ENCODE data around the gene SMIM10. TPM values are rescaled to one million over a fixed set of nuclear protein-coding genes. Genes with fewer than 3 reads are reported as not detected.
"Not testable (repeated sequence)": the region's sequence is repeated elsewhere in the genome, so short reads cannot be mapped to it uniquely, and the experiment has no call there.

Gene SMIM10
- total RNA-seq, 2 donors from 2014 or later, result 1.0 to 5.9 TPM

GRCh38 chrX:135024526-135024925 lies 33.7 kb downstream of the SMIM10 start:
- 42 to 49% methylated on average over 9 of the region's 9 CpGs for WGBS, 2 donors
- no peak for ATAC-seq
- intact Hi-C loops (cut with DNase I), result no loop called here
- Histone ChIP-seq H3K9me3 (no peaks in the 10 kb centered on the region), H3K4me1 (peaks cover 3% of the 10 kb centered on the region), H3K27ac (no peak overlapping the region), H3K27me3 (no peaks in the 10 kb centered on the region), H3K4me3 (no peak overlapping the region), H3K36me3 (replicated peaks in 1 of 2; ENCODE audit: insufficient read depth in 1 of 2, low read depth in 2 of 2) (no peaks in the 10 kb centered on the region)
- no peak for TF ChIP-seq POLR2A (IDR thresholded peaks at IDR 0.05)
- TF ChIP-seq, protein P1, sequence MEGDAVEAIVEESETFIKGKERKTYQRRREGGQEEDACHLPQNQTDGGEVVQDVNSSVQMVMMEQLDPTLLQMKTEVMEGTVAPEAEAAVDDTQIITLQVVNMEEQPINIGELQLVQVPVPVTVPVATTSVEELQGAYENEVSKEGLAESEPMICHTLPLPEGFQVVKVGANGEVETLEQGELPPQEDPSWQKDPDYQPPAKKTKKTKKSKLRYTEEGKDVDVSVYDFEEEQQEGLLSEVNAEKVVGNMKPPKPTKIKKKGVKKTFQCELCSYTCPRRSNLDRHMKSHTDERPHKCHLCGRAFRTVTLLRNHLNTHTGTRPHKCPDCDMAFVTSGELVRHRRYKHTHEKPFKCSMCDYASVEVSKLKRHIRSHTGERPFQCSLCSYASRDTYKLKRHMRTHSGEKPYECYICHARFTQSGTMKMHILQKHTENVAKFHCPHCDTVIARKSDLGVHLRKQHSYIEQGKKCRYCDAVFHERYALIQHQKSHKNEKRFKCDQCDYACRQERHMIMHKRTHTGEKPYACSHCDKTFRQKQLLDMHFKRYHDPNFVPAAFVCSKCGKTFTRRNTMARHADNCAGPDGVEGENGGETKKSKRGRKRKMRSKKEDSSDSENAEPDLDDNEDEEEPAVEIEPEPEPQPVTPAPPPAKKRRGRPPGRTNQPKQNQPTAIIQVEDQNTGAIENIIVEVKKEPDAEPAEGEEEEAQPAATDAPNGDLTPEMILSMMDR (IDR thresholded peaks at IDR 0.05), result no peak
- no peak for DNase-seq

DNA sequence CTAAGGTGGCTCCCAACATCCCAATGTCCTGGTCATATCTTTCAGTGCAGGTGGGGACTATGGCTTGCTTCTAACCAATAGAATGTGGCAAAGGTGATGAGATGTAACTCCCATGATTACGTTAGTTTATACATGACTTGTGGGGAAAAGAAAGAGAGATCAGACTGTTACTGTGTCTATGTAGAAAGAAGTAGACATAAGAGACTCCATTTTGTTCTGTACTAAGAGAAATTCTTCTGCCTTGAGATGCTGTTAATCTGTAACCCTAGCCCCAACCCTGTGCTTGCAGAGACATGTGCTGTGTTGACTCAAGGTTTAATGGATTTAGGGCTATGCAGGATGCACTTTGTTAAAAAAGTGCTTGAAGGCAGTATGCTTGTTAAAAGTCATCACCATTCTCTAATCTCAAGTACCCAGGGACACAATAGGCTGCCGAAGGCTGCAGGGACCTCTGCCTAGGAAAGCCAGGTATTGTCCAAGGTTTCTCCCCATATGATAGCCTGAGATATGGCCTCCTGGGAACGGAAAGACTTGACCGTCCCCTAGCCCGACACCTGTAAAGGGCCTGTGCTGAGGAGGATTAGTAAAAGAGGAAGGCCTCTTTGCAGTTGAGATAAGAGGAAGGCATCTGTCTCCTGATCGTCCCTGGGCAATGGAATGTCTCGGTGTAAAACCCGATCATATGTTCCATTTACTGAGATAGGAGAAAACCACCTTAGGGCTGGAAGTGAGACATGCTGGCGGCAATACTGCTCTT lies 39.6 kb downstream of the SMIM10 start:
- H3K36me3 ChIP-seq (replicated peaks in 1 of 2; ENCODE audit: insufficient read depth in 1 of 2, low read depth in 2 of 2); H3K27me3 ChIP-seq; H3K9me3 ChIP-seq; H3K4me3 ChIP-seq; H3K4me1 ChIP-seq; ATAC-seq; intact Hi-C loops (cut with DNase I); DNase-seq; H3K27ac ChIP-seq: not testable (repeated sequence)
- WGBS, 2 donors, result 78 to 80% methylated on average over 5 to 9 of the region's 9 CpGs

GRCh38 chrX:135041149-135042123 lies 50.6 kb downstream of the SMIM10 start:
- ATAC-seq; H3K27ac ChIP-seq; H3K4me1 ChIP-seq; H3K4me3 ChIP-seq; DNase-seq; intact Hi-C loops (cut with DNase I); H3K36me3 ChIP-seq (replicated peaks in 1 of 2; ENCODE audit: insufficient read depth in 1 of 2, low read depth in 2 of 2); H3K9me3 ChIP-seq; H3K27me3 ChIP-seq: not testable (repeated sequence)
- 93 to 97% methylated on average over 3 of the region's 3 CpGs for WGBS, 2 donors

Other genes with a start within 250 kb of the SMIM10 start
- 10 to 100 TPM in 1 of 2 donors, 1 to 10 TPM in 1; 9.1 to 25.7 TPM for gene PABIR2, start 193.8 kb upstream of the SMIM10 start, total RNA-seq
- 1 to 10 TPM; 1.6 to 4.2 TPM for gene MOSPD1, start 75.7 kb upstream of the SMIM10 start, total RNA-seq
- 1 to 10 TPM in 1 of 2 donors, under 1 TPM in 1; 0.99 to 3.1 TPM for gene RTL8B, start 31.6 kb downstream of the SMIM10 start, total RNA-seq
- gene RTL8C, start 41.4 kb downstream of the SMIM10 start, total RNA-seq, result 10 to 100 TPM; 30.9 to 60.6 TPM
- gene RTL8A, start 61.1 kb downstream of the SMIM10 start, total RNA-seq, result 10 to 100 TPM in 1 of 2 donors, 1 to 10 TPM in 1; 8.2 to 18.7 TPM
- 1 to 10 TPM; 1.0 to 2.3 TPM for gene SMIM10L2B, start 107.7 kb downstream of the SMIM10 start, total RNA-seq
- not detected for gene ETDB, start 129.5 kb downstream of the SMIM10 start, total RNA-seq
- gene CT55, start 180.4 kb downstream of the SMIM10 start, total RNA-seq, result not detected